ENCODE measurements around the gene CACNA1C.

DNA sequence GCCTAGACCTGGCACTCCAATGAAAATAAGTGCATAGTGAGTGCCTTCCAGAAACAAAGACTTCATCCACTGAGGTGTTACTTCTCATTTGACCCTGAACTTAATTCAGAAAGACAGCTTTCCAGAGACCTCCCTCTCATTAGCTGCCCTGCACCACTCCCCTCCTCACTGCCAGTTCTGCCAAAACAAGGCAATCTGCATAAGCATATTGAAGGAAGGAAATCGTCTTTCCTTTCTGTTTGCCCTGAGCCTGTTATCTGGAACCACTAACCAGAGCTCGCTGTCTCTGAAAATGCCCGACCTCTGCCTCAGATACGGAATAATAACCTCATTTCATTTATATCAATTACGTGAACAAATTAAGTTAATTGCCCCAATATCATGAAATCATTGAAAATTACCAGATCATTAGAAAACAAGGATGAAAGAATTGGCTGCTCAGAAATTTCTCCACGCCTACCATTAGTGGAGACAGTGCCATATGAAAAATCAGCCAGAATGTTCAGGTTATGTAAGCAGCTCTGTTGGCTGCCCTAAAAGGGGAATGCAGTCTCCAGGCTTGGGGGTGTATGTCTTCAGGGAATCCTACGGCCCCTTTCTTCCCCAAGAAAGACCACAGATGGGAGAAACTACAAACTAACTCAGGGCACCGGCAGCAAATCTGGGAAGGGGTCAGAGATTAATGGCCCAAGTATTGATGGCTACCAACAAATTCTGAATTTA, 592.1 kb downstream of the CACNA1C start:
- TF ChIP-seq POLR2AphosphoS5 (IDR thresholded peaks at IDR 0.05; ENCODE audit: low read depth, low read length), result no peak
- TF ChIP-seq POLR2A (IDR thresholded peaks at IDR 0.05; ENCODE audit: low read depth, low read length), result no peak
- TF ChIP-seq TAF1 (IDR thresholded peaks at IDR 0.05; ENCODE audit: low read depth, low read length), result no peak
- no peak for TF ChIP-seq SPI1 (IDR thresholded peaks at IDR 0.05; ENCODE audit: low read depth, low read length)

All from GM12891 (cell line).